Transverse colon (tissue), 4 donors: ENCODE measurements around the gene SPATA4. TPM values are rescaled to one million over a fixed set of nuclear protein-coding genes. Genes with fewer than 3 reads are reported as not detected.
A peak's percentile ranks its signal among the peaks of the same experiment; 100 is the strongest.

ENCODE experiments used
- DNase-seq: peaks from one replicate; pipeline ENCODE4 v3.0.0-alpha.2; 2019
- H3K27ac ChIP-seq, 4 donors: fragments of 200-600 bp; sonication (generic); 2 replicates each; pipeline ENCODE4 v1.5.1; 2016 to 2018; ENCODE audit warnings: inconsistent platforms in 4 of 4
- H3K27me3 ChIP-seq: fragments of 200-600 bp; sonication (generic); 2 replicates; pipeline ENCODE4 v1.5.1; 2017; ENCODE audit warnings: inconsistent platforms
- H3K36me3 ChIP-seq, 4 donors: fragments of 200-600 bp; sonication (generic); 2 replicates each; pipeline ENCODE4 v1.5.1; 2017 to 2019; ENCODE audit warnings: inconsistent platforms in 4 of 4
- H3K4me1 ChIP-seq, 4 donors: fragments of 200-600 bp; sonication (generic); 2 replicates each; pipeline ENCODE4 v1.5.1; 2017 to 2020; ENCODE audit warnings: inconsistent platforms in 4 of 4
- H3K4me3 ChIP-seq, 4 donors: fragments of 200-600 bp; sonication (generic); 1 replicate in 1 of 4; 2 replicates in 3 of 4; pipeline versions ENCODE4 v1.5.1 to v1.6.1; 2017 to 2019; ENCODE audit warnings: inconsistent platforms in 4 of 4
- H3K9me3 ChIP-seq, 2 donors: fragments of 200-600 bp; sonication (generic); 2 replicates each; pipeline ENCODE4 v1.5.1; 2017 to 2019; ENCODE audit warnings: inconsistent platforms in 2 of 2
- EP300 ChIP-seq: sonication (generic); formaldehyde crosslinking; IDR thresholded peaks from one replicate; pipeline ENCODE4 v1.6.1; 2017; ENCODE audit warnings: antibody characterized with exemption, low read depth
- POLR2A ChIP-seq: fragments of 450-650 bp; IDR thresholded peaks from one replicate; pipeline ENCODE4 v1.6.1; 2016; ENCODE audit warnings: antibody characterized with exemption, mild to moderate bottlenecking, moderate library complexity
- POLR2AphosphoS5 ChIP-seq, 3 donors: sonication (generic); formaldehyde crosslinking; IDR thresholded peaks; one replicate each; pipeline ENCODE4 v1.6.1; 2016; ENCODE audit warnings: antibody characterized with exemption in 3 of 3
- WGBS, 2 donors: methylation state at CpG; one replicate each; pipeline ENCODE4 v1.1.5; 2018; ENCODE audit warnings: low coverage in 1 of 2; 5-methylcytosine and 5-hydroxymethylcytosine counted together
- in situ Hi-C, 4 donors: fragments of 200-750 bp; cut with MboI; loops; one replicate each; pipeline versions ENCODE4 v1.15.0 to v1.15.1; 2017; ENCODE audit warnings: low sequenced_read_pairs in 3 of 4, low pct_ligation_motif_present in 1 of 4, low pct_unique_long_range_greater_than_20kb in 1 of 4
- intact Hi-C: fragments of 100-400 bp; cut with DNase I; formaldehyde crosslinking; loops from one replicate; pipeline ENCODE4 v1.15.1; 2023; ENCODE audit warnings: low total_unique reads
- total RNA-seq, 4 donors: library from RNA; depleted of rRNA; stranded (reverse); fragments of >200 nt; gene quantifications; one replicate each; pipeline ENCODE4 v1.1.0, GENCODE V29; 2016
- TF ChIP-seq, protein P1 (sequence below), 5 experiments: fragments of 200-600 bp in 3 of 5; fragments of 450-650 bp in 2 of 5; sonication (generic) in 3 of 5; IDR thresholded peaks; 1 replicate in 2 of 5; 2 replicates in 3 of 5; pipeline ENCODE4 v1.5.1; 2016 to 2017; ENCODE audit warnings: antibody characterized with exemption in 5 of 5, inconsistent platforms in 3 of 5, mild to moderate bottlenecking in 2 of 5, moderate library complexity in 1 of 5

The SPATA4 gene
- total RNA-seq, 4 donors from 2014 or later = not detected

DNA sequence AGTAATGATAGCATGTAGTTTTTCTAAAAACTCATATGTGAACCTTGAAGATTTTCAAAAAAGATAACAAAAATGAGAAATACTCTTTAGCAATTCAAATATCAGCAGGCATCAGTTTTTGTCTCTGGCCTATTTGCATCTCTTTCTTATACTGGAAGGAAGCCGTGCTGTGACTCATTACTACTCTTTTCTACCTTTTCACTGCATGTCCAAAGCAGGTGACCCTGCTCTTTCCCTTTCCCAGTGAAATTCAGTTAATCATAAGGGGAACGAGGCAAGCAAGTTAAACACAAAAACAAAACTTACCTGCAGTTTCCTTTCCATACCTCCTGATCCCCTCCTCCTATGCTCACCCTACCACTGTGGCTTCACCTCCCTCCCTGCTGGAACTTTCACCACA, 9.3 kb downstream of the SPATA4 start:
- Histone ChIP-seq H3K27me3 (no peaks in the 10 kb centered on the region), H3K27ac (peak overlapping the region in 3 of 4 donors; percentile 15 to 50 (median 47)), H3K9me3 (no peaks in the 10 kb centered on the region), H3K4me1 (peaks cover 0 to 4% (median 0%) of the 10 kb centered on the region in 4 donors), H3K4me3 (no peak overlapping the region), H3K36me3 (no peaks in the 10 kb centered on the region)
- in situ Hi-C loops (no loop called here), intact Hi-C loops (no loop called here)
- WGBS, 2 donors = 65 to 78% methylated on average over 2 of the region's 2 CpGs
- TF ChIP-seq POLR2AphosphoS5 (IDR thresholded peaks at IDR 0.05) (no peak), EP300 (no peak), POLR2A (no peak)
- TF ChIP-seq, protein P1, sequence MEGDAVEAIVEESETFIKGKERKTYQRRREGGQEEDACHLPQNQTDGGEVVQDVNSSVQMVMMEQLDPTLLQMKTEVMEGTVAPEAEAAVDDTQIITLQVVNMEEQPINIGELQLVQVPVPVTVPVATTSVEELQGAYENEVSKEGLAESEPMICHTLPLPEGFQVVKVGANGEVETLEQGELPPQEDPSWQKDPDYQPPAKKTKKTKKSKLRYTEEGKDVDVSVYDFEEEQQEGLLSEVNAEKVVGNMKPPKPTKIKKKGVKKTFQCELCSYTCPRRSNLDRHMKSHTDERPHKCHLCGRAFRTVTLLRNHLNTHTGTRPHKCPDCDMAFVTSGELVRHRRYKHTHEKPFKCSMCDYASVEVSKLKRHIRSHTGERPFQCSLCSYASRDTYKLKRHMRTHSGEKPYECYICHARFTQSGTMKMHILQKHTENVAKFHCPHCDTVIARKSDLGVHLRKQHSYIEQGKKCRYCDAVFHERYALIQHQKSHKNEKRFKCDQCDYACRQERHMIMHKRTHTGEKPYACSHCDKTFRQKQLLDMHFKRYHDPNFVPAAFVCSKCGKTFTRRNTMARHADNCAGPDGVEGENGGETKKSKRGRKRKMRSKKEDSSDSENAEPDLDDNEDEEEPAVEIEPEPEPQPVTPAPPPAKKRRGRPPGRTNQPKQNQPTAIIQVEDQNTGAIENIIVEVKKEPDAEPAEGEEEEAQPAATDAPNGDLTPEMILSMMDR (IDR thresholded peaks at IDR 0.05) = no peak
- no peak for DNase-seq

DNA sequence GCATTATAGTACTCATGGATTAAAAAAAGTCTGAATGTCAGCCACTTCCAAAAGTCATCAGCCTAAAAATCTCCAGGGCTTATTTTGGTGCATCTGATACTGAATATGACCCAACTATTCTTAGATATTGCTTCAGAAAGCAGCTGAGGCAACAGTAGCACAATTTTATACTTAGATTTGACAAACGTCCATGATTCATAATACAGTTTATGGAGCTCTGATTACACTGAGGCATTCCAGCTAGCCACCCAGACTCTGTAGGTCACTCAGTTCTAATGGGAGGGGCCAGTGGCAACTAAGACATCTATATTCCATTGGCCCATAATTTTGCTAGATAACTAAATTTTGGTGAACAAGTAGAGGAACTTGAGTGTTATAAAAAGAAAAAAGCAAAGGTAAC, 10.3 kb downstream of the SPATA4 start:
- Histone ChIP-seq H3K9me3 (no peaks in the 10 kb centered on the region), H3K27ac (peak overlapping the region in 1 of 4 donors; percentile 9), H3K4me1 (no peaks in the 10 kb centered on the region), H3K4me3 (no peak overlapping the region), H3K36me3 (no peaks in the 10 kb centered on the region), H3K27me3 (no peaks in the 10 kb centered on the region)
- DNase-seq = no peak
- intact Hi-C loops = no loop called here
- WGBS, 2 donors = 20 to 21% methylated on average over 1 of the region's 1 CpG
- in situ Hi-C loops = no loop called here
- TF ChIP-seq, protein P1 (IDR thresholded peaks at IDR 0.05) = no peak
- no peak for TF ChIP-seq EP300
- TF ChIP-seq POLR2AphosphoS5 (IDR thresholded peaks at IDR 0.05) = no peak

DNA sequence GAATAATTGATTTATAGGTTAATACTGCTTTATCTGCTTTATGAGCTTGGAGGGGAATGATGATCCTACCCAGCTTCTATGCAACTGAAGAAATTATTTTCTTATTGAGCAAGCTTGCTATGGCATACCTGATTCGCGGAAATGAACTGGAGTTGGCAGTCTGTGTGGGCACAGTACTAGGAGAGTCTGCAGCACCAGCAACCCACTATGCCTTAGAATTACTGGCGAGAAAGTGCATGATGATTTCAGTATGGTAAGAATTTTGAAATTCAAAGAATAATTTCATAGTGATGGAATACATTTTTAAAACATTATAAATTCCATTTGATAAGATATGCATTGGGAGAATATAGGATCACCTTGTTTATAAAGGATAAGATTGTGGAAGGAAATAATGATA, 32.3 kb downstream of the SPATA4 start:
- intact Hi-C loops (no loop called here), in situ Hi-C loops (no loop called here)
- Histone ChIP-seq H3K27me3 (no peaks in the 10 kb centered on the region), H3K4me3 (no peak overlapping the region), H3K4me1 (no peaks in the 10 kb centered on the region), H3K9me3 (no peaks in the 10 kb centered on the region), H3K36me3 (no peaks in the 10 kb centered on the region), H3K27ac (no peak overlapping the region)
- 93% methylated on average over 3 of the region's 3 CpGs for WGBS, 2 donors
- TF ChIP-seq POLR2AphosphoS5 (IDR thresholded peaks at IDR 0.05) (no peak), POLR2A (no peak), EP300 (no peak)
- TF ChIP-seq, protein P1 (IDR thresholded peaks at IDR 0.05) = no peak
- DNase-seq = no peak

GRCh38 chr4:176156656-176157055, 38.7 kb downstream of the SPATA4 start:
- no peaks in the 10 kb centered on the region for H3K9me3 ChIP-seq
- H3K36me3 ChIP-seq = no peaks in the 10 kb centered on the region
- no peaks in the 10 kb centered on the region for H3K4me1 ChIP-seq
- no peak overlapping the region for H3K4me3 ChIP-seq
- no peak overlapping the region for H3K27ac ChIP-seq
- DNase-seq = no peak
- TF ChIP-seq EP300 = no peak
- TF ChIP-seq, protein P1 (IDR thresholded peaks at IDR 0.05) = no peak
- TF ChIP-seq POLR2AphosphoS5 (IDR thresholded peaks at IDR 0.05) = no peak
- TF ChIP-seq POLR2A = no peak
- no peaks in the 10 kb centered on the region for H3K27me3 ChIP-seq
- 93 to 100% methylated on average over 3 to 5 of the region's 5 CpGs for WGBS, 2 donors
- intact Hi-C loops (no loop called here), in situ Hi-C loops (loop anchor here in 1 of 4 donors (10.0 kb wide), 1 partner anchor 178 kb away; no protein-coding TSS in a partner anchor)
